ENCODE measurements around the gene SPRR2A. TPM values are rescaled to one million over a fixed set of nuclear protein-coding genes. Genes with fewer than 3 reads are reported as not detected.

The SPRR2A gene
- total RNA-seq, result not detected

- TF ChIP-seq EP300 (IDR thresholded peaks at IDR 0.05; ENCODE audit: low read depth) (no peak), POLR2A (IDR thresholded peaks at IDR 0.05) (no peak), POLR2AphosphoS5 (IDR thresholded peaks at IDR 0.05) (no peak), CTCF (IDR thresholded peaks at IDR 0.05) (no peak)
- 35% methylated on average over 2 of the region's 2 CpGs; no CpG with 5 or more reads in 1 of the 2 donors for WGBS, 2 donors (ENCODE audit: low coverage in 1 of 2)
Measured at GRCh38 chr1:153057375-153057774, at the start of gene SPRR2A. TSS of gene SPRR2A (minus strand) at chr1:153057512. CDS start at chr1:153056735, 777 bp downstream.

GRCh38 chr1:153100245-153100644 is 42.9 kb upstream of the SPRR2A start:
- in situ Hi-C loops (cut with MboI; ENCODE audit: low pct_ligation_motif_present in 1 of 4, low pct_unique_long_range_greater_than_20kb in 1 of 4, low sequenced_read_pairs in 3 of 4), result no loop called here
- no peaks in the 10 kb centered on the region for H3K27me3 ChIP-seq
- no peak for DNase-seq
- no peaks in the 10 kb centered on the region for H3K4me1 ChIP-seq
- no peaks in the 10 kb centered on the region for H3K36me3 ChIP-seq
- H3K4me3 ChIP-seq, result no peak overlapping the region
- intact Hi-C loops (cut with DNase I; ENCODE audit: low total_unique reads), result no loop called here
- peaks cover 0 to 2% of the 10 kb centered on the region in 2 donors for H3K9me3 ChIP-seq
- no peak for TF ChIP-seq POLR2A (IDR thresholded peaks at IDR 0.05)
- no peak for TF ChIP-seq EP300 (IDR thresholded peaks at IDR 0.05; ENCODE audit: low read depth)
- no peak for TF ChIP-seq POLR2AphosphoS5 (IDR thresholded peaks at IDR 0.05)
- TF ChIP-seq CTCF (IDR thresholded peaks at IDR 0.05), result no peak
- no peak overlapping the region for H3K27ac ChIP-seq
- WGBS, 2 donors (ENCODE audit: low coverage in 1 of 2), result 75 to 83% methylated on average over 4 to 5 of the region's 5 CpGs

More at GRCh38 chr1:153057375-153057774, at the start of gene SPRR2A:
- no peaks in the 10 kb centered on the region for H3K4me1 ChIP-seq
- H3K27me3 ChIP-seq, result no peaks in the 10 kb centered on the region
- no peaks in the 10 kb centered on the region for H3K9me3 ChIP-seq
- intact Hi-C loops (cut with DNase I; ENCODE audit: low total_unique reads), result no loop called here
- in situ Hi-C loops (cut with MboI; ENCODE audit: low pct_ligation_motif_present in 1 of 4, low pct_unique_long_range_greater_than_20kb in 1 of 4, low sequenced_read_pairs in 3 of 4), result no loop called here
- H3K27ac ChIP-seq, result no peak within 1 kb of the TSS
- DNase-seq, result no peak
- no peak within 1 kb of the TSS for H3K4me3 ChIP-seq
- no peaks in the 10 kb centered on the region for H3K36me3 ChIP-seq

DNA sequence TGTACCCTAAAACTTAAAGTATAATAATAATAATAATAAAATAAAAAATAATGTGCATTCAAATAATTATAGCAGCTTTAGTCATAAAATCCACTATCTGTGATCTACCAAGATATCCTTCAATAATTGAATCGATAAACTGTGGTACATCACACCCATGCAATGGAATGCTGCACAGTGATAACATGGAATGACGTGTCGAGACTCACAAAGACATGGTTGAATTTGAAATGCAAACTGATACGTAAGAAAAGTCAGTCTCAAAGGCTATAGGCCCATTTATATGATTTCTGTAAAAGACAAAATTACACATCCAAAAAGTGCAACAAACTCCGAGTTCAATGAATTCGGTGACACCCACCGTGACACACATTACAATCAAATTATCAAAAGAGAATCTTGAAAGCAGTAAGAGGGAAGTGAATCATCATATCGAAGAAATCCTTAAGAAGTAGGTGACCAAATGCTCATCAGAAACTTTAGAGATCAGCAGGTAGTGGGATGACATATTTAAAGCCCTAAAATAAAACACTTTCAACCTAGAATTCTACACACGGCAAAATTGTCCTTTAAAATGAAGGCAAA is 42.2 kb upstream of the SPRR2A start:
- Histone ChIP-seq H3K27ac (no peak overlapping the region), H3K4me3 (no peak overlapping the region), H3K9me3 (no peaks in the 10 kb centered on the region), H3K36me3 (no peaks in the 10 kb centered on the region), H3K27me3 (no peaks in the 10 kb centered on the region), H3K4me1 (no peaks in the 10 kb centered on the region)
- intact Hi-C loops (cut with DNase I; ENCODE audit: low total_unique reads), result no loop called here
- no peak for TF ChIP-seq CTCF (IDR thresholded peaks at IDR 0.05)
- no peak for TF ChIP-seq POLR2AphosphoS5 (IDR thresholded peaks at IDR 0.05)
- no peak for TF ChIP-seq EP300 (IDR thresholded peaks at IDR 0.05; ENCODE audit: low read depth)
- DNase-seq, result no peak
- WGBS, 2 donors (ENCODE audit: low coverage in 1 of 2), result 78 to 88% methylated on average over 9 of the region's 9 CpGs
- in situ Hi-C loops (cut with MboI; ENCODE audit: low pct_ligation_motif_present in 1 of 4, low pct_unique_long_range_greater_than_20kb in 1 of 4, low sequenced_read_pairs in 3 of 4), result no loop called here

GRCh38 chr1:153095764-153096163 is 38.5 kb upstream of the SPRR2A start:
- H3K27ac ChIP-seq, result no peak overlapping the region
- DNase-seq, result no peak
- intact Hi-C loops (cut with DNase I; ENCODE audit: low total_unique reads) (no loop called here), in situ Hi-C loops (cut with MboI; ENCODE audit: low pct_ligation_motif_present in 1 of 4, low pct_unique_long_range_greater_than_20kb in 1 of 4, low sequenced_read_pairs in 3 of 4) (no loop called here)
- no peaks in the 10 kb centered on the region for H3K27me3 ChIP-seq
- no peaks in the 10 kb centered on the region for H3K36me3 ChIP-seq
- H3K4me3 ChIP-seq, result no peak overlapping the region
- TF ChIP-seq CTCF (IDR thresholded peaks at IDR 0.05) (no peak), POLR2A (IDR thresholded peaks at IDR 0.05) (no peak), POLR2AphosphoS5 (IDR thresholded peaks at IDR 0.05) (no peak), EP300 (IDR thresholded peaks at IDR 0.05; ENCODE audit: low read depth) (no peak)
- no peaks in the 10 kb centered on the region for H3K4me1 ChIP-seq
- no peaks in the 10 kb centered on the region for H3K9me3 ChIP-seq
